ENCODE results near the gene CASKIN1. TPM values are rescaled to one million over a fixed set of nuclear protein-coding genes. Genes with fewer than 3 reads are reported as not detected.

Gene CASKIN1
- total and polyA plus RNA-seq, 2 experiments from 2014 or later, result 1.0 to 6.2 TPM

DNA sequence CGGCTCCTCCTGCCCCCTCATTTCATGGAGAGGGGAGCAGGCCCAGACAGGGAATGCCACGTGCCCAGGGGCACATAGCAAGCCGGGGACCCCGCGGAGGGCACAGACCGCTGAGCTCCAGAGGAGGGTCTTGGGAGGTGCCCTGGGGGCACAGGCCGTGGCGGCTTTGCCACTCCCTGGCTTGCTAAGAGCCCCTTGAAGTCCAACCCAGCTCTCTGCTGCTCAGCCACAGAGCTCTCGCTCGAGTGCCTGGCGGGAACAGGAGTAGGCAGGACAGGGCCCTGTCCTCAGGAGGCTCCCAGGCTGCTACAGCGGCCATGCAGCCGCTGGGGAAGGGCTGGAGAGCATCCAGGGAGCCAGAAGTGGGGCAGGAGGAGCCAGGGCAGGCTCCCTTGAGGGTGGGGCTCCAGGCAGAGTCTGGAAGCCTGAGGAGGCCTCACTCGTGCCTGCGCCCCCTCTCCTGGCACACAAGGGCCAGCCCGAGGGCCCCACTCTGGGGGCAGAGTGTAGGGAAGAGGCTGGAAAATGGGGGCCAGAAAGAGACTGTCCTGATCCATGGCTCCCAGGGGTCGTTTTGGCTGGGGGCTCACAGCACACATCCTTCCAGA, 52.4 kb downstream of the CASKIN1 start (continued):
- TF ChIP-seq, protein P1, sequence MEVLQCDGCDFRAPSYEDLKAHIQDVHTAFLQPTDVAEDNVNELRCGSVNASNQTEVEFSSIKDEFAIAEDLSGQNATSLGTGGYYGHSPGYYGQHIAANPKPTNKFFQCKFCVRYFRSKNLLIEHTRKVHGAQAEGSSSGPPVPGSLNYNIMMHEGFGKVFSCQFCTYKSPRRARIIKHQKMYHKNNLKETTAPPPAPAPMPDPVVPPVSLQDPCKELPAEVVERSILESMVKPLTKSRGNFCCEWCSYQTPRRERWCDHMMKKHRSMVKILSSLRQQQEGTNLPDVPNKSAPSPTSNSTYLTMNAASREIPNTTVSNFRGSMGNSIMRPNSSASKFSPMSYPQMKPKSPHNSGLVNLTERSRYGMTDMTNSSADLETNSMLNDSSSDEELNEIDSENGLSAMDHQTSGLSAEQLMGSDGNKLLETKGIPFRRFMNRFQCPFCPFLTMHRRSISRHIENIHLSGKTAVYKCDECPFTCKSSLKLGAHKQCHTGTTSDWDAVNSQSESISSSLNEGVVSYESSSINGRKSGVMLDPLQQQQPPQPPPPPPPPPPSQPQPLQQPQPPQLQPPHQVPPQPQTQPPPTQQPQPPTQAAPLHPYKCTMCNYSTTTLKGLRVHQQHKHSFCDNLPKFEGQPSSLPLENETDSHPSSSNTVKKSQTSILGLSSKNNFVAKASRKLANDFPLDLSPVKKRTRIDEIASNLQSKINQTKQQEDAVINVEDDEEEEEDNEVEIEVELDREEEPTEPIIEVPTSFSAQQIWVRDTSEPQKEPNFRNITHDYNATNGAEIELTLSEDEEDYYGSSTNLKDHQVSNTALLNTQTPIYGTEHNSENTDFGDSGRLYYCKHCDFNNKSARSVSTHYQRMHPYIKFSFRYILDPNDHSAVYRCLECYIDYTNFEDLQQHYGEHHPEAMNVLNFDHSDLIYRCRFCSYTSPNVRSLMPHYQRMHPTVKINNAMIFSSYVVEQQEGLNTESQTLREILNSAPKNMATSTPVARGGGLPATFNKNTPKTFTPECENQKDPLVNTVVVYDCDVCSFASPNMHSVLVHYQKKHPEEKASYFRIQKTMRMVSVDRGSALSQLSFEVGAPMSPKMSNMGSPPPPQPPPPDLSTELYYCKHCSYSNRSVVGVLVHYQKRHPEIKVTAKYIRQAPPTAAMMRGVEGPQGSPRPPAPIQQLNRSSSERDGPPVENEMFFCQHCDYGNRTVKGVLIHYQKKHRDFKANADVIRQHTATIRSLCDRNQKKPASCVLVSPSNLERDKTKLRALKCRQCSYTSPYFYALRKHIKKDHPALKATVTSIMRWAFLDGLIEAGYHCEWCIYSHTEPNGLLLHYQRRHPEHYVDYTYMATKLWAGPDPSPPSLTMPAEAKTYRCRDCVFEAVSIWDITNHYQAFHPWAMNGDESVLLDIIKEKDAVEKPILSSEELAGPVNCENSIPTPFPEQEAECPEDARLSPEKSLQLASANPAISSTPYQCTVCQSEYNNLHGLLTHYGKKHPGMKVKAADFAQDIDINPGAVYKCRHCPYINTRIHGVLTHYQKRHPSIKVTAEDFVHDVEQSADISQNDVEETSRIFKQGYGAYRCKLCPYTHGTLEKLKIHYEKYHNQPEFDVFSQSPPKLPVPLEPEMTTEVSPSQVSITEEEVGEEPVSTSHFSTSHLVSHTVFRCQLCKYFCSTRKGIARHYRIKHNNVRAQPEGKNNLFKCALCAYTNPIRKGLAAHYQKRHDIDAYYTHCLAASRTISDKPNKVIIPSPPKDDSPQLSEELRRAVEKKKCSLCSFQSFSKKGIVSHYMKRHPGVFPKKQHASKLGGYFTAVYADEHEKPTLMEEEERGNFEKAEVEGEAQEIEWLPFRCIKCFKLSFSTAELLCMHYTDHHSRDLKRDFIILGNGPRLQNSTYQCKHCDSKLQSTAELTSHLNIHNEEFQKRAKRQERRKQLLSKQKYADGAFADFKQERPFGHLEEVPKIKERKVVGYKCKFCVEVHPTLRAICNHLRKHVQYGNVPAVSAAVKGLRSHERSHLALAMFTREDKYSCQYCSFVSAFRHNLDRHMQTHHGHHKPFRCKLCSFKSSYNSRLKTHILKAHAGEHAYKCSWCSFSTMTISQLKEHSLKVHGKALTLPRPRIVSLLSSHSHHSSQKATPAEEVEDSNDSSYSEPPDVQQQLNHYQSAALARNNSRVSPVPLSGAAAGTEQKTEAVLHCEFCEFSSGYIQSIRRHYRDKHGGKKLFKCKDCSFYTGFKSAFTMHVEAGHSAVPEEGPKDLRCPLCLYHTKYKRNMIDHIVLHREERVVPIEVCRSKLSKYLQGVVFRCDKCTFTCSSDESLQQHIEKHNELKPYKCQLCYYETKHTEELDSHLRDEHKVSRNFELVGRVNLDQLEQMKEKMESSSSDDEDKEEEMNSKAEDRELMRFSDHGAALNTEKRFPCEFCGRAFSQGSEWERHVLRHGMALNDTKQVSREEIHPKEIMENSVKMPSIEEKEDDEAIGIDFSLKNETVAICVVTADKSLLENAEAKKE (CRISPR knock-in tag; IDR thresholded peaks at IDR 0.05), result no peak
- TF ChIP-seq CREB1 (CRISPR knock-in tag; IDR thresholded peaks at IDR 0.05; ENCODE audit: low read depth) (no peak), ZNF114 (CRISPR knock-in tag; IDR thresholded peaks at IDR 0.05) (no peak), STAT1 (IDR thresholded peaks at IDR 0.05; ENCODE audit: unreplicated experiment) (no peak), NANOG (IDR thresholded peaks at IDR 0.05; ENCODE audit: borderline replicate concordance) (no peak), ZNF331 (CRISPR knock-in tag; IDR thresholded peaks at IDR 0.05; ENCODE audit: low read depth) (no peak), EZH2 (IDR thresholded peaks at IDR 0.05; ENCODE audit: low read depth, unreplicated experiment) (no peak)

GRCh38 chr16:2142942-2143877, 53.2 kb downstream of the CASKIN1 start:
- H3K36me3 Mint-ChIP-seq (ENCODE audit: low read depth), result no peaks in the 10 kb centered on the region
- Histone ChIP-seq H3K27me3 (ENCODE audit: insufficient read depth) (peaks cover 9% of the 10 kb centered on the region; the same call in 1 of the 2 replicates), H3K79me2 (replicated peaks; ENCODE audit: insufficient read depth) (no peaks in the 10 kb centered on the region), H2AFZ (no peak overlapping the region), H3K4me3 (no peak overlapping the region), H3K9me2 (ENCODE audit: insufficient read depth) (no peaks in the 10 kb centered on the region), H4K20me1 (replicated peaks; ENCODE audit: insufficient read depth) (no peaks in the 10 kb centered on the region), H3K4me1 (ENCODE audit: insufficient read depth) (no peaks in the 10 kb centered on the region), H3K36me3 (ENCODE audit: insufficient read depth) (no peaks in the 10 kb centered on the region), H3K27ac (ENCODE audit: low read depth) (no peak overlapping the region), H3K4me2 (no peak overlapping the region), H3F3A (replicated peaks; ENCODE audit: low read depth) (peaks cover 11% of the 10 kb centered on the region)
- no peaks in the 10 kb centered on the region for H3K9me3 Mint-ChIP-seq
- no peaks in the 10 kb centered on the region; the same call in 2 of the 3 replicates for H3K4me1 Mint-ChIP-seq
- H3K27ac Mint-ChIP-seq, result no peak overlapping the region
- H3K4me3 Mint-ChIP-seq, result no peak overlapping the region
- peaks cover 10% of the 10 kb centered on the region for H3K27me3 Mint-ChIP-seq (ENCODE audit: insufficient read depth, low read depth, poor library complexity)
- ATAC-seq (no peak), DNase-seq (ENCODE audit: low spot score) (no peak)
- TF ChIP-seq POLR2AphosphoS5 (IDR thresholded peaks at IDR 0.05; ENCODE audit: low read depth) (no peak), CREB1 (CRISPR knock-in tag; IDR thresholded peaks at IDR 0.05; ENCODE audit: low read depth) (no peak), ZNF114 (CRISPR knock-in tag; IDR thresholded peaks at IDR 0.05) (no peak), ETS1 (IDR thresholded peaks at IDR 0.05) (no peak)

All from GM23338 (cell line).